SK-N-SH (cell line): ENCODE measurements around the gene CHRM5.
"Not testable (repeated sequence)": the region's sequence is repeated elsewhere in the genome, so short reads cannot be mapped to it uniquely, and the experiment has no call there.

ENCODE experiments used
- CHD2 ChIP-seq: fragments of 150-350 bp; IDR thresholded peaks from 2 replicates; pipeline ENCODE4 v1.6.1; 2018; ENCODE audit warnings: low read length; ENCODE audit not compliant: partially characterized antibody
- EZH2phosphoT487 ChIP-seq: fragments of 200-600 bp; sonication (generic); IDR thresholded peaks from 2 replicates; pipeline ENCODE4 v1.6.1; 2017; ENCODE audit warnings: low read depth, mixed run types, mild to moderate bottlenecking, antibody characterized with exemption, moderate library complexity, borderline replicate concordance
- FOXM1 ChIP-seq: IDR thresholded peaks from 2 replicates; pipeline ENCODE4 v1.4.0; 2012; ENCODE audit warnings: low read depth, mild to moderate bottlenecking
- MAX ChIP-seq: IDR thresholded peaks from 2 replicates; pipeline ENCODE4 v1.4.0; 2012; ENCODE audit warnings: low read depth
- NFIC ChIP-seq: IDR thresholded peaks from 2 replicates; pipeline ENCODE4 v1.4.0; 2012; ENCODE audit warnings: borderline replicate concordance
- POLR2AphosphoS5 ChIP-seq: IDR thresholded peaks from 2 replicates; pipeline ENCODE4 v1.6.1; 2012; ENCODE audit warnings: low read depth, low read length
- RAD21 ChIP-seq: IDR thresholded peaks from 2 replicates; pipeline ENCODE4 v1.6.1; 2012; ENCODE audit warnings: mild to moderate bottlenecking, low read length
- SMC3 ChIP-seq: IDR thresholded peaks from 2 replicates; pipeline ENCODE4 v1.6.1; 2012; ENCODE audit warnings: low read depth, low read length, improper control_type of control experiment
- TEAD4 ChIP-seq: IDR thresholded peaks from 2 replicates; pipeline ENCODE4 v1.4.0; 2012; ENCODE audit warnings: mild to moderate bottlenecking, borderline replicate concordance; ENCODE audit not compliant: insufficient read depth
- YY1 ChIP-seq: IDR thresholded peaks from 2 replicates; pipeline ENCODE4 v1.4.0; 2012; ENCODE audit warnings: low read depth, mild to moderate bottlenecking
- TF ChIP-seq, protein P1 (sequence below): fragments of 200-600 bp; sonication (generic); IDR thresholded peaks from 2 replicates; pipeline ENCODE4 v1.6.1; 2017; ENCODE audit warnings: antibody characterized with exemption, mild to moderate bottlenecking, moderate library complexity
- TF ChIP-seq, protein P2 (sequence below): IDR thresholded peaks from 2 replicates; pipeline ENCODE4 v1.6.1; 2012; ENCODE audit warnings: mild to moderate bottlenecking, low read depth, low read length, moderate library complexity
- TF ChIP-seq, protein P3 (sequence below): fragments of 150-350 bp; IDR thresholded peaks from 2 replicates; pipeline ENCODE4 v1.6.1; 2017; ENCODE audit warnings: antibody characterized with exemption, low read length, low read depth, borderline replicate concordance

DNA sequence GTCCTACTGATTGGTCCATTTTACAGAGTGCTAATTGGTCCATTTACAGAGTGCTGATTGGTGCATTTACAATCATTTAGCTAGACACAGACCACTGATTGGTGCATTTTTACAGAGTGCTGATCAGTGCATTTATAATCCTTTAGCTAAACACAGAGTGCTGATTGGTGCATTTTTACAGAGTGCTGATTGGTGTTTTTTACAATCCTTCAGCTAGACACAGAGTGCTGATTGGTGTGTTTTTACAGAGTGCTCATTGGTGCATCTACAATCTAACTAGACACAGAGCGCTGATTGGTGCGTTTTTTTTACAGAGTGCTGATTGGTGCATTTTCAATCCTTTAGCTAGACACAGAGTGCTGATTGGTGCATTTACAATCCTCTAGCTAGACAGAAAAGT is 50.4 kb downstream of the CHRM5 start:
- TF ChIP-seq, protein P1, sequence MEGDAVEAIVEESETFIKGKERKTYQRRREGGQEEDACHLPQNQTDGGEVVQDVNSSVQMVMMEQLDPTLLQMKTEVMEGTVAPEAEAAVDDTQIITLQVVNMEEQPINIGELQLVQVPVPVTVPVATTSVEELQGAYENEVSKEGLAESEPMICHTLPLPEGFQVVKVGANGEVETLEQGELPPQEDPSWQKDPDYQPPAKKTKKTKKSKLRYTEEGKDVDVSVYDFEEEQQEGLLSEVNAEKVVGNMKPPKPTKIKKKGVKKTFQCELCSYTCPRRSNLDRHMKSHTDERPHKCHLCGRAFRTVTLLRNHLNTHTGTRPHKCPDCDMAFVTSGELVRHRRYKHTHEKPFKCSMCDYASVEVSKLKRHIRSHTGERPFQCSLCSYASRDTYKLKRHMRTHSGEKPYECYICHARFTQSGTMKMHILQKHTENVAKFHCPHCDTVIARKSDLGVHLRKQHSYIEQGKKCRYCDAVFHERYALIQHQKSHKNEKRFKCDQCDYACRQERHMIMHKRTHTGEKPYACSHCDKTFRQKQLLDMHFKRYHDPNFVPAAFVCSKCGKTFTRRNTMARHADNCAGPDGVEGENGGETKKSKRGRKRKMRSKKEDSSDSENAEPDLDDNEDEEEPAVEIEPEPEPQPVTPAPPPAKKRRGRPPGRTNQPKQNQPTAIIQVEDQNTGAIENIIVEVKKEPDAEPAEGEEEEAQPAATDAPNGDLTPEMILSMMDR, result not testable (repeated sequence)
- TF ChIP-seq, protein P2, sequence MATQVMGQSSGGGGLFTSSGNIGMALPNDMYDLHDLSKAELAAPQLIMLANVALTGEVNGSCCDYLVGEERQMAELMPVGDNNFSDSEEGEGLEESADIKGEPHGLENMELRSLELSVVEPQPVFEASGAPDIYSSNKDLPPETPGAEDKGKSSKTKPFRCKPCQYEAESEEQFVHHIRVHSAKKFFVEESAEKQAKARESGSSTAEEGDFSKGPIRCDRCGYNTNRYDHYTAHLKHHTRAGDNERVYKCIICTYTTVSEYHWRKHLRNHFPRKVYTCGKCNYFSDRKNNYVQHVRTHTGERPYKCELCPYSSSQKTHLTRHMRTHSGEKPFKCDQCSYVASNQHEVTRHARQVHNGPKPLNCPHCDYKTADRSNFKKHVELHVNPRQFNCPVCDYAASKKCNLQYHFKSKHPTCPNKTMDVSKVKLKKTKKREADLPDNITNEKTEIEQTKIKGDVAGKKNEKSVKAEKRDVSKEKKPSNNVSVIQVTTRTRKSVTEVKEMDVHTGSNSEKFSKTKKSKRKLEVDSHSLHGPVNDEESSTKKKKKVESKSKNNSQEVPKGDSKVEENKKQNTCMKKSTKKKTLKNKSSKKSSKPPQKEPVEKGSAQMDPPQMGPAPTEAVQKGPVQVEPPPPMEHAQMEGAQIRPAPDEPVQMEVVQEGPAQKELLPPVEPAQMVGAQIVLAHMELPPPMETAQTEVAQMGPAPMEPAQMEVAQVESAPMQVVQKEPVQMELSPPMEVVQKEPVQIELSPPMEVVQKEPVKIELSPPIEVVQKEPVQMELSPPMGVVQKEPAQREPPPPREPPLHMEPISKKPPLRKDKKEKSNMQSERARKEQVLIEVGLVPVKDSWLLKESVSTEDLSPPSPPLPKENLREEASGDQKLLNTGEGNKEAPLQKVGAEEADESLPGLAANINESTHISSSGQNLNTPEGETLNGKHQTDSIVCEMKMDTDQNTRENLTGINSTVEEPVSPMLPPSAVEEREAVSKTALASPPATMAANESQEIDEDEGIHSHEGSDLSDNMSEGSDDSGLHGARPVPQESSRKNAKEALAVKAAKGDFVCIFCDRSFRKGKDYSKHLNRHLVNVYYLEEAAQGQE, result not testable (repeated sequence)
- not testable (repeated sequence) for TF ChIP-seq TEAD4, YY1, RAD21, FOXM1, EZH2phosphoT487, SMC3, NFIC, CHD2, MAX, POLR2AphosphoS5
- TF ChIP-seq, protein P3, sequence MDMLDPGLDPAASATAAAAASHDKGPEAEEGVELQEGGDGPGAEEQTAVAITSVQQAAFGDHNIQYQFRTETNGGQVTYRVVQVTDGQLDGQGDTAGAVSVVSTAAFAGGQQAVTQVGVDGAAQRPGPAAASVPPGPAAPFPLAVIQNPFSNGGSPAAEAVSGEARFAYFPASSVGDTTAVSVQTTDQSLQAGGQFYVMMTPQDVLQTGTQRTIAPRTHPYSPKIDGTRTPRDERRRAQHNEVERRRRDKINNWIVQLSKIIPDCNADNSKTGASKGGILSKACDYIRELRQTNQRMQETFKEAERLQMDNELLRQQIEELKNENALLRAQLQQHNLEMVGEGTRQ, result not testable (repeated sequence)
